AG04449 (cell line): Measurements from ENCODE around the gene SCN4A.

ENCODE experiments used
- CTCF ChIA-PET: fragments of 350-600 bp; formaldehyde crosslinking; extraction: SDS; loops from one replicate; lab custom pipeline; 2021; ENCODE audit warnings: antibody characterized with exemption; lab: Yijun Ruan, JAX
- POLR2A ChIA-PET: fragments of 400-600, 350-600 bp; formaldehyde crosslinking; extraction: SDS; loops from one replicate; lab custom pipeline; 2020; ENCODE audit warnings: antibody characterized with exemption, inconsistent platforms; lab: Yijun Ruan, JAX
- DNase-seq: peaks from one replicate; pipeline ENCODE4 v3.0.0-alpha.2; 2010; ENCODE audit warnings: low read depth, low spot score
- H3K4me3 ChIP-seq: 2 replicates; pipeline ENCODE4 v1.5.1; 2011; ENCODE audit warnings: low read depth, mild to moderate bottlenecking, control low read depth, low read length
- CTCF ChIP-seq: IDR thresholded peaks from one replicate; pipeline ENCODE4 v1.5.1; 2011; ENCODE audit warnings: mild to moderate bottlenecking, moderate library complexity, low read length, control low read depth, inconsistent platforms; ENCODE audit not compliant: insufficient read depth; ENCODE audit errors: missing control alignments

SCN4A gene

GRCh38 chr17:63973247-63973646, 529 bp upstream of the SCN4A start:
- CTCF ChIA-PET = interaction anchor here (1.2 to 2.5 kb wide), 3 partner anchors 27 to 160 kb away, joined by 3 to 11 read pairs (median 6); no protein-coding TSS in a partner anchor
- DNase-seq = no peak
- POLR2A ChIA-PET = no interaction called here
- no peak for TF ChIP-seq CTCF
- H3K4me3 ChIP-seq = no peak overlapping the region

- TF ChIP-seq CTCF = no peak
- ChIA-PET POLR2A (no interaction called here), CTCF (interaction anchor here (1.0 to 2.3 kb wide), 8 partner anchors 10 to 164 kb away, joined by 3 to 10 read pairs (median 3); partner anchors contain the start of gene GH1)
- H3K4me3 ChIP-seq = no peak overlapping the region
- DNase-seq = no peak
These were observed 3.4 kb downstream of the SCN4A start for GRCh38 chr17:63969278-63969677.

GRCh38 chr17:63967953-63968352, 4.8 kb downstream of the SCN4A start:
- no peak overlapping the region for H3K4me3 ChIP-seq
- ChIA-PET CTCF (interaction anchor here (0.8 to 1.8 kb wide), 6 partner anchors 14 to 60 kb away, joined by 3 to 6 read pairs (median 3); no protein-coding TSS in a partner anchor), POLR2A (no interaction called here)
- no peak for TF ChIP-seq CTCF
- DNase-seq = no peak

- H3K4me3 ChIP-seq = no peak overlapping the region
- ChIA-PET POLR2A (no interaction called here), CTCF (interaction anchor here (1.3 to 1.9 kb wide), 3 partner anchors 9 to 20 kb away, joined by 3 to 9 read pairs (median 6); no protein-coding TSS in a partner anchor)
- TF ChIP-seq CTCF = no peak
- DNase-seq = no peak
These were observed 6.0 kb downstream of the SCN4A start for GRCh38 chr17:63966646-63967264.

- CTCF ChIA-PET = interaction anchor here (1.6 to 6.6 kb wide), 3 partner anchors 13 to 171 kb away, joined by 5 to 53 read pairs (median 11); no protein-coding TSS in a partner anchor
- no peak for TF ChIP-seq CTCF
- no peak overlapping the region for H3K4me3 ChIP-seq
- POLR2A ChIA-PET = no interaction called here
- DNase-seq = no peak
These were observed 9.6 kb downstream of the SCN4A start for GRCh38 chr17:63963123-63963522.

- TF ChIP-seq CTCF = no peak
- POLR2A ChIA-PET = no interaction called here
- H3K4me3 ChIP-seq = no peak overlapping the region
- CTCF ChIA-PET = interaction anchor here (1.1 to 6.6 kb wide), 3 partner anchors 10 to 64 kb away, joined by 3 to 53 read pairs (median 4); no protein-coding TSS in a partner anchor
- no peak for DNase-seq
These were observed 10.4 kb downstream of the SCN4A start for GRCh38 chr17:63962298-63962744.
